Measurements from ENCODE around the gene MYH15. TPM values are rescaled to one million over a fixed set of nuclear protein-coding genes. Genes with fewer than 3 reads are reported as not detected.

Gene MYH15
- total and polyA plus RNA-seq, 4 donors = 0.06 to 0.31 (median 0.25) TPM

DNA sequence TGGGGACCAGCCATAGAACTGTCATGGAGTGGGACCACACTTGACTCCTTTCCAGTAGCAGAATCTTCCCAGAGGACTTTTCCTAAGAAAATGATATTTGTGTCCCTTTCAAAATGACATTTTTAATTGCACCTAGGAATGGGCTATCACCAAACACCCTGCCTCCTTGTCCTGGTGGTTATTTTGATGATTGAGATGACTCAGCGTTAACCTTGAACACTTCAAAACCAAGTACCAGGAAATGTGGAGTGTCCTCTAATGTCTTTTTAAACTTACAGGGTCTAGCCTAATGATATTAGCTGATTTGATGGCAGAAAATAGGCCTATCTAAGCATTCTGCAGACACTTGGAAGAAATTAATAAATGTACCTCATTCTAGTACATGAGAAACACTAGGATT lies 123.3 kb downstream of the MYH15 start:
- H3K27me3 ChIP-seq (ENCODE audit: control insufficient read depth in 3 of 3, insufficient read depth in 3 of 3, low read length in 2 of 3) = no peaks in the 10 kb centered on the region
- H3K27ac ChIP-seq (ENCODE audit: low read depth in 1 of 2, low read length in 1 of 2) = no peak overlapping the region
- no peak for ATAC-seq (ENCODE audit: insufficient read depth, low FRiP score)
- no peaks in the 10 kb centered on the region for H3K9me3 ChIP-seq (ENCODE audit: control insufficient read depth in 4 of 4, insufficient read depth in 3 of 4, low read length in 3 of 4)
- no peak overlapping the region for H3K4me3 ChIP-seq
- peaks cover 0 to under 1% (median 0%) of the 10 kb centered on the region in 5 donors for H3K4me1 ChIP-seq (ENCODE audit: control insufficient read depth in 5 of 5, insufficient read depth in 5 of 5, low read length in 5 of 5)
- WGBS, 2 donors = 78 to 89% methylated on average over 1 of the region's 1 CpG
- no peak overlapping the region for H3K9ac ChIP-seq (ENCODE audit: insufficient read depth in 1 of 2, low read length in 2 of 2)
- no peak for DNase-seq
- no peaks in the 10 kb centered on the region for H3K36me3 ChIP-seq (ENCODE audit: control insufficient read depth in 4 of 4, insufficient read depth in 4 of 4, low read length in 4 of 4)
- TF ChIP-seq CTCF (IDR thresholded peaks at IDR 0.05; ENCODE audit: control extremely low read depth, extremely low read depth) = no peak

- no peaks in the 10 kb centered on the region for H3K4me1 ChIP-seq (ENCODE audit: control insufficient read depth in 5 of 5, insufficient read depth in 5 of 5, low read length in 5 of 5)
These were observed 127.1 kb downstream of the MYH15 start for GRCh38 chr3:108383306-108383705.

GRCh38 chr3:108381529-108382140 lies 128.8 kb downstream of the MYH15 start:
- ATAC-seq (ENCODE audit: insufficient read depth, low FRiP score) = no peak
- H3K9ac ChIP-seq (ENCODE audit: insufficient read depth in 1 of 2, low read length in 2 of 2) = no peak overlapping the region
- no peaks in the 10 kb centered on the region for H3K27me3 ChIP-seq (ENCODE audit: control insufficient read depth in 3 of 3, insufficient read depth in 3 of 3, low read length in 2 of 3)
- H3K36me3 ChIP-seq (ENCODE audit: control insufficient read depth in 4 of 4, insufficient read depth in 4 of 4, low read length in 4 of 4) = no peaks in the 10 kb centered on the region
- H3K9me3 ChIP-seq (ENCODE audit: control insufficient read depth in 4 of 4, insufficient read depth in 3 of 4, low read length in 3 of 4) = no peaks in the 10 kb centered on the region
- TF ChIP-seq CTCF (IDR thresholded peaks at IDR 0.05; ENCODE audit: control extremely low read depth, extremely low read depth) = no peak
- no peak overlapping the region for H3K27ac ChIP-seq (ENCODE audit: low read depth in 1 of 2, low read length in 1 of 2)
- H3K4me3 ChIP-seq = no peak overlapping the region
- 68 to 70% methylated on average over 3 of the region's 3 CpGs for WGBS, 2 donors
- no peaks in the 10 kb centered on the region for H3K4me1 ChIP-seq (ENCODE audit: control insufficient read depth in 5 of 5, insufficient read depth in 5 of 5, low read length in 5 of 5)
- no peak for DNase-seq

More at GRCh38 chr3:108383306-108383705, 127.1 kb downstream of the MYH15 start:
- H3K27ac ChIP-seq (ENCODE audit: low read depth in 1 of 2, low read length in 1 of 2) = no peak overlapping the region
- no peak overlapping the region for H3K9ac ChIP-seq (ENCODE audit: insufficient read depth in 1 of 2, low read length in 2 of 2)
- ATAC-seq (ENCODE audit: insufficient read depth, low FRiP score) (no peak), DNase-seq (no peak)
- H3K9me3 ChIP-seq (ENCODE audit: control insufficient read depth in 4 of 4, insufficient read depth in 3 of 4, low read length in 3 of 4) = no peaks in the 10 kb centered on the region
- H3K4me3 ChIP-seq = no peak overlapping the region
- TF ChIP-seq CTCF (IDR thresholded peaks at IDR 0.05; ENCODE audit: control extremely low read depth, extremely low read depth) = no peak
- no peaks in the 10 kb centered on the region for H3K27me3 ChIP-seq (ENCODE audit: control insufficient read depth in 3 of 3, insufficient read depth in 3 of 3, low read length in 2 of 3)
- no peaks in the 10 kb centered on the region for H3K36me3 ChIP-seq (ENCODE audit: control insufficient read depth in 4 of 4, insufficient read depth in 4 of 4, low read length in 4 of 4)

Data from lung (tissue), 12 donors.